Ovary (tissue), 3 donors: Measurements from ENCODE around the gene MTCH2.

ENCODE experiments used
- CTCF ChIP-seq, 3 donors: fragments of 450-650 bp in 2 of 3; fragments of 200-600 bp in 1 of 3; IDR thresholded peaks; one replicate each; pipeline versions ENCODE4 v1.5.1 to v1.8.0; 2016 to 2022; ENCODE audit warnings: antibody characterized with exemption in 3 of 3, mild to moderate bottlenecking in 1 of 3
- EP300 ChIP-seq: sonication (generic); formaldehyde crosslinking; IDR thresholded peaks from one replicate; pipeline ENCODE4 v1.6.1; 2017; ENCODE audit warnings: antibody characterized with exemption
- POLR2A ChIP-seq: fragments of 450-650 bp; IDR thresholded peaks from one replicate; pipeline ENCODE4 v1.6.1; 2017; ENCODE audit warnings: antibody characterized with exemption, mild to moderate bottlenecking, moderate library complexity
- donor health status: DM: no; HTN: no; CAD: no.

DNA sequence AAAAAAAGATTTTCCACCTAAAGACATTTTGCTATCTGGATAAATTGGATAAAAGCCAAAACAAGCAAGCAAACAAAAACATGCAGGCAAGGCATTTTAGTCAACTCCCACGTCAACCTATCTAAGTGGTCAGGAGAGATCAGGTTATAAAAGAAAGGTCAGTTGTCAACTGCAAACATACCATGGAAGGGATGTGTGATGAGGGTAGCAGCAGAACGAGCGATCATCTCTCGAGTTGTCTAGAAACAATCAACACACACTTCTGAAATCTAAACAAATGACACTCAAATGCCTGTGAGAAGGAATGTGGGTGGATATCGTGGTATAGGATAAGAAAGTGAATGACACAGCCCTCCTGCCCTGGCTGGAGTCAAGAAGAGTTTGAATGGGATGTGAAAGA is 10.9 kb downstream of the MTCH2 start:
- TF ChIP-seq POLR2A (no peak), CTCF (IDR thresholded peaks at IDR 0.05) (no peak), EP300 (no peak)
